Thyroid gland (tissue), 4 donors: Measurements from ENCODE around the gene PDPK1. TPM values are rescaled to one million over a fixed set of nuclear protein-coding genes. Genes with fewer than 3 reads are reported as not detected.

Source experiments
- DNase-seq, 2 donors: peaks; one replicate each; pipeline ENCODE4 v3.0.0-alpha.2; 2019
- H3K27ac ChIP-seq, 3 donors: fragments of 200-600 bp; sonication (generic); 1 replicate in 2 of 3; 2 replicates in 1 of 3; pipeline ENCODE4 v1.5.1; 2016 to 2019; ENCODE audit warnings: mild to moderate bottlenecking in 1 of 3, moderate library complexity in 1 of 3
- H3K27me3 ChIP-seq: fragments of 200-600 bp; sonication (generic); one replicate; pipeline ENCODE4 v1.5.1; 2019
- H3K36me3 ChIP-seq, 2 donors: fragments of 200-600 bp; sonication (generic); one replicate each; pipeline ENCODE4 v1.5.1; 2016 to 2019
- H3K4me1 ChIP-seq, 2 donors: fragments of 200-600 bp; sonication (generic); one replicate each; pipeline ENCODE4 v1.5.1; 2017 to 2019
- H3K4me3 ChIP-seq, 3 donors: fragments of 200-600 bp; sonication (generic); replicated peaks in 1 of 3; 1 replicate in 2 of 3; 2 replicates in 1 of 3; pipeline ENCODE4 v1.5.1; 2016; ENCODE audit warnings: mild to moderate bottlenecking in 1 of 3
- H3K9me3 ChIP-seq: fragments of 200-600 bp; sonication (generic); one replicate; pipeline ENCODE4 v1.5.1; 2017
- CTCF ChIP-seq, 6 experiments: fragments of 200-600 bp in 3 of 6; fragments of 450-650 bp in 3 of 6; sonication (generic) in 3 of 6; IDR thresholded peaks; one replicate each; pipeline ENCODE4 v1.5.1; 2016 to 2019; ENCODE audit warnings: antibody characterized with exemption in 6 of 6, mild to moderate bottlenecking in 2 of 6, inconsistent platforms in 1 of 6, moderate library complexity in 1 of 6
- POLR2A ChIP-seq, 2 donors: fragments of 450-650 bp; IDR thresholded peaks; one replicate each; pipeline ENCODE4 v1.6.1; 2017; ENCODE audit warnings: antibody characterized with exemption in 2 of 2, mild to moderate bottlenecking in 2 of 2, moderate library complexity in 1 of 2
- WGBS, 2 donors: methylation state at CpG; one replicate each; pipeline ENCODE4 v1.1.5; 2017; 5-methylcytosine and 5-hydroxymethylcytosine counted together
- intact Hi-C: fragments of 100-400 bp; cut with DNase I; formaldehyde crosslinking; loops from one replicate; pipeline ENCODE4 v1.15.1; 2023
- total RNA-seq, 4 donors: library from RNA; depleted of rRNA; stranded (reverse); fragments of >200 nt; gene quantifications; one replicate each; pipeline ENCODE4 v1.2.3, GENCODE V29; 2016

PDPK1 gene
- total RNA-seq, 4 donors from 2014 or later, result 33.3 to 89.0 (median 39.5) TPM

- WGBS, 2 donors, result 31 to 36% methylated on average over 6 of the region's 6 CpGs
- H3K27me3 ChIP-seq, result no peaks in the 10 kb centered on the region
- peaks cover 0 to 10% of the 10 kb centered on the region in 2 donors for H3K36me3 ChIP-seq
- H3K4me3 ChIP-seq, result no peak overlapping the region
- H3K27ac ChIP-seq, result peak overlapping the region; percentile 41 to 58 (median 52)
- peak; percentile 70 to 73 for DNase-seq
- TF ChIP-seq CTCF (IDR thresholded peaks at IDR 0.05) (peak in 3 of 6 experiments; percentile 5 to 26 (median 25)), POLR2A (IDR thresholded peaks at IDR 0.05) (no peak)
- intact Hi-C loops, result no loop called here
- no peaks in the 10 kb centered on the region for H3K9me3 ChIP-seq
- peaks cover 41 to 67% of the 10 kb centered on the region in 2 donors for H3K4me1 ChIP-seq
These were observed 44.2 kb upstream of the PDPK1 start for GRCh38 chr16:2493605-2494004.

- DNase-seq, result no peak
- Histone ChIP-seq H3K9me3 (no peaks in the 10 kb centered on the region), H3K27ac (peak overlapping the region in 1 of 3 donors; percentile 24), H3K36me3 (peaks cover 0 to 10% of the 10 kb centered on the region in 2 donors), H3K27me3 (no peaks in the 10 kb centered on the region), H3K4me1 (peaks cover 49 to 77% of the 10 kb centered on the region in 2 donors), H3K4me3 (no peak overlapping the region)
- intact Hi-C loops, result no loop called here
- 63 to 78% methylated on average over 5 of the region's 5 CpGs for WGBS, 2 donors
- TF ChIP-seq CTCF (IDR thresholded peaks at IDR 0.05), result no peak
- TF ChIP-seq POLR2A (IDR thresholded peaks at IDR 0.05), result no peak
These were observed 43.2 kb upstream of the PDPK1 start for GRCh38 chr16:2494616-2495015.

- TF ChIP-seq CTCF (IDR thresholded peaks at IDR 0.05) (no peak), POLR2A (IDR thresholded peaks at IDR 0.05) (no peak)
- intact Hi-C loops, result no loop called here
- no peak for DNase-seq
- Histone ChIP-seq H3K9me3 (no peaks in the 10 kb centered on the region), H3K27ac (peak overlapping the region in 1 of 3 donors; percentile 24), H3K27me3 (no peaks in the 10 kb centered on the region), H3K36me3 (peaks cover 0 to 10% of the 10 kb centered on the region in 2 donors), H3K4me1 (peaks cover 52 to 81% of the 10 kb centered on the region in 2 donors), H3K4me3 (no peak overlapping the region)
- WGBS, 2 donors, result 89 to 93% methylated on average over 5 of the region's 5 CpGs
These were observed 42.8 kb upstream of the PDPK1 start for GRCh38 chr16:2495041-2495440.

GRCh38 chr16:2496223-2497115 is 41.4 kb upstream of the PDPK1 start:
- 97 to 99% methylated on average over 16 to 36 of the region's 62 CpGs for WGBS, 2 donors
- no peak for TF ChIP-seq POLR2A (IDR thresholded peaks at IDR 0.05)
- no peak for TF ChIP-seq CTCF (IDR thresholded peaks at IDR 0.05)
- H3K27me3 ChIP-seq, result no peaks in the 10 kb centered on the region
- intact Hi-C loops, result no loop called here
- no peak for DNase-seq
- H3K4me3 ChIP-seq, result no peak overlapping the region
- H3K36me3 ChIP-seq, result peaks cover 0 to 10% of the 10 kb centered on the region in 2 donors
- H3K9me3 ChIP-seq, result no peaks in the 10 kb centered on the region
- H3K4me1 ChIP-seq, result peaks cover 40 to 80% of the 10 kb centered on the region in 2 donors
- H3K27ac ChIP-seq, result no peak overlapping the region

GRCh38 chr16:2497116-2497630 is 40.6 kb upstream of the PDPK1 start:
- Histone ChIP-seq H3K4me3 (no peak overlapping the region), H3K4me1 (peaks cover 41 to 80% of the 10 kb centered on the region in 2 donors), H3K27ac (peak overlapping the region in 2 of 3 donors; percentile 79 to 90), H3K9me3 (no peaks in the 10 kb centered on the region), H3K36me3 (peaks cover 0 to 10% of the 10 kb centered on the region in 2 donors), H3K27me3 (no peaks in the 10 kb centered on the region)
- WGBS, 2 donors, result 56% methylated on average over 11 to 21 of the region's 21 CpGs
- intact Hi-C loops, result no loop called here
- TF ChIP-seq POLR2A (IDR thresholded peaks at IDR 0.05) (no peak), CTCF (IDR thresholded peaks at IDR 0.05) (no peak)
- DNase-seq, result peak in 1 of 2 donors; percentile 42
